H1 (cell line): ENCODE data around the gene MSH5. TPM values are rescaled to one million over a fixed set of nuclear protein-coding genes. Genes with fewer than 3 reads are reported as not detected.

Experiments
- CTCF ChIA-PET: fragments of 300-600 bp; sonication (Branson Sonifier 250); formaldehyde crosslinking; loops from one replicate; lab custom pipeline; 2021; ENCODE audit not compliant: partially characterized antibody; lab: Charles Lee
- POLR2A ChIA-PET: fragments of 300-600 bp; sonication (Branson Sonifier 250); formaldehyde crosslinking; loops from one replicate; lab custom pipeline; 2021; ENCODE audit warnings: inconsistent platforms; ENCODE audit not compliant: partially characterized antibody; lab: Charles Lee
- DNase-seq, 2 experiments: peaks; one replicate each; pipeline versions ENCODE4 v3.0.0 to v3.0.0-alpha.2; 2010 to 2022; ENCODE audit warnings: low spot score in 2 of 2, low read depth in 1 of 2, mixed read lengths in 1 of 2
- FAIRE-seq: peaks from 2 replicates; lab custom pipeline; 2011; peaks lifted over from hg19 to GRCh38; lab: Jason Lieb, UNC
- H2AFZ ChIP-seq: 2 replicates; pipeline ENCODE4 v1.8.1; 2012; ENCODE audit warnings: low read length, inconsistent platforms
- H2AK5ac ChIP-seq: 2 replicates; pipeline ENCODE4 v1.6.1; 2013; ENCODE audit warnings: low read depth, low read length
- H2BK120ac ChIP-seq: replicated peaks from 2 replicates; pipeline ENCODE3; 2013; ENCODE audit warnings: low read depth, low read length, inconsistent platforms
- H2BK12ac ChIP-seq: 2 replicates; pipeline ENCODE4 v1.6.1; 2013; ENCODE audit warnings: low read depth, low read length
- H2BK15ac ChIP-seq: 2 replicates; pipeline ENCODE4 v1.6.1; 2013; ENCODE audit warnings: low read length
- H2BK20ac ChIP-seq: 2 replicates; pipeline ENCODE4 v1.6.1; 2013; ENCODE audit warnings: low read length
- H2BK5ac ChIP-seq: 2 replicates; pipeline ENCODE4 v1.6.1; 2013; ENCODE audit warnings: low read depth, low read length
- H3K14ac ChIP-seq: 2 replicates; pipeline ENCODE4 v1.6.1; 2013; ENCODE audit warnings: inconsistent platforms; ENCODE audit not compliant: insufficient read length
- H3K18ac ChIP-seq: 2 replicates; pipeline ENCODE4 v1.6.1; 2013; ENCODE audit warnings: low read length; ENCODE audit errors: extremely low read depth
- H3K23ac ChIP-seq: 2 replicates; pipeline ENCODE4 v1.6.1; 2013; ENCODE audit warnings: inconsistent platforms; ENCODE audit not compliant: insufficient read length
- H3K23me2 ChIP-seq: 2 replicates; pipeline ENCODE4 v1.6.1; 2013; ENCODE audit warnings: low read depth, low read length
- H3K27ac ChIP-seq: 2 replicates; pipeline ENCODE4 v1.6.1; 2011; ENCODE audit warnings: low read depth, low read length, inconsistent platforms
- H3K27me3 ChIP-seq, 4 experiments: replicated peaks in 1 of 4; 1 replicate in 1 of 4; 2 replicates in 3 of 4; pipeline versions ENCODE4 v1.6.1 to v1.8.1; 2011 to 2013; ENCODE audit warnings: low read length in 3 of 4, mild to moderate bottlenecking in 3 of 4, inconsistent platforms in 2 of 4, mixed read lengths in 2 of 4, moderate library complexity in 1 of 4; ENCODE audit not compliant: control insufficient read depth in 3 of 4, insufficient read depth in 3 of 4; ENCODE audit errors: extremely low read depth in 1 of 4
- H3K36me3 ChIP-seq, 4 experiments: 2 replicates each; pipeline versions ENCODE4 v1.6.1 to v1.8.1; 2011 to 2013; ENCODE audit warnings: mild to moderate bottlenecking in 4 of 4, low read length in 3 of 4, moderate library complexity in 2 of 4, control low read depth in 1 of 4, inconsistent platforms in 1 of 4; ENCODE audit not compliant: insufficient read depth in 4 of 4, control insufficient read depth in 2 of 4
- H3K4ac ChIP-seq: replicated peaks from 2 replicates; pipeline ENCODE3; 2013; ENCODE audit warnings: low read length, low read depth, mixed read lengths, inconsistent platforms; ENCODE audit not compliant: insufficient read length
- H3K4me1 ChIP-seq, 4 experiments: replicated peaks in 1 of 4; 1 replicate in 1 of 4; 2 replicates in 3 of 4; pipeline versions ENCODE4 v1.6.1 to v1.8.1; 2011 to 2013; ENCODE audit warnings: low read length in 3 of 4, inconsistent platforms in 2 of 4, mixed read lengths in 1 of 4; ENCODE audit not compliant: insufficient read depth in 4 of 4, control insufficient read depth in 3 of 4
- H3K4me2 ChIP-seq, 2 experiments: 2 replicates each; pipeline versions ENCODE4 v1.6.1 to v1.8.1; 2011 to 2013; ENCODE audit warnings: low read depth in 2 of 2, low read length in 2 of 2, control low read depth in 1 of 2, inconsistent platforms in 1 of 2, mild to moderate bottlenecking in 1 of 2; ENCODE audit not compliant: insufficient read depth in 1 of 2
- H3K4me3 ChIP-seq, 4 experiments: fragments of 200-600, 300-600 bp in 1 of 4; sonication (generic), shearing (Covaris generic), sonication (Bioruptor Twin) in 1 of 4; 2 replicates each; pipeline versions ENCODE4 v1.5.1 to v1.8.1; 2011 to 2016; ENCODE audit warnings: low read length in 4 of 4, low read depth in 3 of 4, control low read depth in 2 of 4, inconsistent platforms in 2 of 4, mild to moderate bottlenecking in 2 of 4, mixed read lengths in 1 of 4, moderate library complexity in 1 of 4; ENCODE audit not compliant: insufficient read depth in 2 of 4; ENCODE audit errors: extremely low read depth in 1 of 4
- H3K56ac ChIP-seq: replicated peaks from 2 replicates; pipeline ENCODE3; 2013; ENCODE audit warnings: low read depth, mild to moderate bottlenecking, mixed read lengths, low read length, inconsistent platforms; ENCODE audit not compliant: insufficient read length
- H3K79me1 ChIP-seq: 2 replicates; pipeline ENCODE4 v1.6.1; 2013; ENCODE audit warnings: low read depth, low read length, control low read depth
- H3K79me2 ChIP-seq, 2 experiments: 2 replicates each; pipeline versions ENCODE4 v1.6.1 to v1.8.1; 2012 to 2013; ENCODE audit warnings: low read length in 2 of 2, mild to moderate bottlenecking in 2 of 2, inconsistent platforms in 1 of 2; ENCODE audit not compliant: insufficient read depth in 2 of 2, control insufficient read depth in 1 of 2
- H3K9ac ChIP-seq, 4 experiments: replicated peaks in 1 of 4; 1 replicate in 1 of 4; 2 replicates in 3 of 4; pipeline versions ENCODE4 v1.6.1 to v1.8.1; 2011 to 2013; ENCODE audit warnings: low read depth in 3 of 4, low read length in 3 of 4, control low read depth in 2 of 4, mild to moderate bottlenecking in 2 of 4, moderate library complexity in 2 of 4, inconsistent platforms in 1 of 4; ENCODE audit errors: extremely low read depth in 1 of 4
- H3K9me3 ChIP-seq, 2 experiments: 2 replicates each; pipeline versions ENCODE4 v1.6.1 to v1.8.1; 2012 to 2013; ENCODE audit warnings: mild to moderate bottlenecking in 2 of 2, moderate library complexity in 2 of 2, control low read depth in 1 of 2, inconsistent platforms in 1 of 2, low read depth in 1 of 2, low read length in 1 of 2, mixed read lengths in 1 of 2; ENCODE audit not compliant: insufficient read depth in 2 of 2
- H4K20me1 ChIP-seq, 2 experiments: replicated peaks in 1 of 2; 2 replicates each; pipeline versions ENCODE3 to v1.8.1; 2011 to 2013; ENCODE audit warnings: inconsistent platforms in 2 of 2, low read length in 2 of 2, mild to moderate bottlenecking in 1 of 2; ENCODE audit not compliant: insufficient read depth in 2 of 2, control insufficient read depth in 1 of 2
- H4K5ac ChIP-seq: 2 replicates; pipeline ENCODE4 v1.6.1; 2013; ENCODE audit warnings: low read length, low read depth, mixed read lengths, inconsistent platforms; ENCODE audit not compliant: insufficient read length
- H4K8ac ChIP-seq: 2 replicates; pipeline ENCODE4 v1.8.0; 2013; ENCODE audit warnings: mild to moderate bottlenecking, moderate library complexity, low read length, inconsistent platforms; ENCODE audit not compliant: insufficient read depth; ENCODE audit errors: extremely low read depth
- H4K91ac ChIP-seq: replicated peaks from 2 replicates; pipeline ENCODE3; 2013; ENCODE audit warnings: low read length, mixed read lengths, inconsistent platforms; ENCODE audit not compliant: insufficient read length
- GABPA ChIP-seq: IDR thresholded peaks from 2 replicates; pipeline ENCODE4 v1.6.1; 2011; ENCODE audit warnings: mild to moderate bottlenecking, low read length, moderate library complexity, borderline replicate concordance; ENCODE audit not compliant: insufficient read depth
- PHF8 ChIP-seq: fragments of 200-600 bp; sonication (generic); conservative IDR thresholded peaks from 2 replicates; pipeline ENCODE4 v1.7.1; 2012; ENCODE audit warnings: low read depth, mild to moderate bottlenecking, inconsistent platforms, low read length, moderate library complexity
- POU5F1 ChIP-seq: IDR thresholded peaks from 2 replicates; pipeline ENCODE4 v1.6.1; 2011; ENCODE audit warnings: low read depth, mild to moderate bottlenecking, low read length, moderate library complexity
- RAD21 ChIP-seq, 2 experiments: IDR thresholded peaks in 1 of 2; conservative IDR thresholded peaks in 1 of 2; 2 replicates each; pipeline ENCODE4 v1.6.1; 2011; ENCODE audit warnings: low read depth in 2 of 2, low read length in 2 of 2, improper control_type of control experiment in 1 of 2, inconsistent platforms in 1 of 2, mild to moderate bottlenecking in 1 of 2, moderate library complexity in 1 of 2
- WGBS, 2 experiments: shearing (Covaris generic) in 1 of 2; methylation state at CpG; one replicate each; pipeline versions ENCODE4 v1.1.6 to v1.1.7; 2013 to 2015; ENCODE audit warnings: low lambda C conversion rate in 2 of 2, mixed read lengths in 2 of 2, inconsistent platforms in 1 of 2, low coverage in 1 of 2, missing lambda C conversion rate in 1 of 2; ENCODE audit not compliant: insufficient replicate concordance in 2 of 2, insufficient coverage in 1 of 2, insufficient read length in 1 of 2; ENCODE audit errors: extremely low coverage in 1 of 2, missing lambda C conversion rate in 1 of 2; 5-methylcytosine and 5-hydroxymethylcytosine counted together
- polyA plus RNA-seq, 7 experiments: library from polyadenylated mRNA; depleted of rRNA in 3 of 7; stranded (reverse) in 5 of 7; unstranded in 2 of 7; fragments of >200 nt in 5 of 7; fragments of 200-250 nt in 2 of 7; gene quantifications; 1 replicate in 5 of 7; 2 replicates in 1 of 7; 4 replicates in 1 of 7; pipeline versions ENCODE4 v1.2.1 to v1.2.3, GENCODE V29; 2011 to 2013; ENCODE audit warnings: missing spikeins in 2 of 7, mixed read lengths in 2 of 7
- total RNA-seq: library from RNA; stranded (reverse); fragmentation: NEBNext Ultra II Directional; extraction: Animal tissue kit (Norgen Biotek cat#: 25700); gene quantifications from 2 replicates; pipeline ENCODE4 v1.2.1, GENCODE V29; 2021

The MSH5 gene
- total and polyA plus RNA-seq, 2 of the 8 experiments (the other 6 are each of a cell fraction or from before 2014, with no cell fraction given), result 25.3 to 26.5 TPM

DNA sequence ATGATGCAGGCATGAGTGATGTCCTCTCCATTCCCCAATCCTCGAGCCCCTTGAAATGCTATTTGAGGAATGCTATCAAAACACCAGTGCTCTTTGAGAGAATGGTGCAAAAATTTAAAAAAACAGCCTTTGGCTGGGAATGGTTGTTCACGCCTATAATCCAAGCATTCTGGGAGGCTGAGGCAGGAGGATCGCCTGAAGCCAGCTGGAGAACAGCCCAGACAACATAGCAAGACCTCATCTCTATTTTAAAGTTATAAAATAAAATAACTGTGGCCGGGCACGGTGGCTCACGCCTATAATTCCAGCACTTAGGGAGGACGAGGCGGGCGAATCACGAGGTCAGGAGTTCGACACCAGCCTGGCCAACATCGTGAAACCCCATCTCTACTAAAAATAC lies 60.0 kb downstream of the MSH5 start:
- POLR2A ChIA-PET, result interaction anchor here (0.7 to 7.6 kb wide), 10 partner anchors 11 to 75 kb away, joined by 3 to 81 read pairs (median 4); partner anchors contain the start of gene HSPA1A
- Histone ChIP-seq H4K8ac (no peak overlapping the region), H2AK5ac (no peak overlapping the region), H3K27me3 (no peaks in the 10 kb centered on the region), H2BK15ac (no peak overlapping the region), H3K36me3 (peaks cover 3 to 36% (median 15%) of the 10 kb centered on the region in 4 experiments; a peak in 6 of 8 replicates), H4K91ac (no peak overlapping the region), H3K4me2 (no peak overlapping the region), H2BK5ac (no peak overlapping the region), H3K79me1 (peaks cover 3% of the 10 kb centered on the region; the same call in 1 of the 2 replicates), H3K23ac (no peak overlapping the region), H2BK20ac (no peak overlapping the region), H3K27ac (no peak overlapping the region), H2BK120ac (no peak overlapping the region), H4K20me1 (peaks cover 1 to 2% of the 10 kb centered on the region in 2 experiments), H2AFZ (no peak overlapping the region), H2BK12ac (no peak overlapping the region), H4K5ac (no peak overlapping the region), H3K4ac (no peak overlapping the region), H3K23me2 (peaks cover under 1% of the 10 kb centered on the region; the same call in 1 of the 2 replicates), H3K9ac (no peak overlapping the region), H3K9me3 (no peaks in the 10 kb centered on the region), H3K18ac (no peak overlapping the region), H3K4me1 (no peaks in the 10 kb centered on the region; a peak in 1 of 7 replicates), H3K4me3 (no peak overlapping the region), H3K79me2 (peaks cover 0 to 7% of the 10 kb centered on the region in 2 experiments; a peak in 2 of 4 replicates), H3K56ac (no peak overlapping the region), H3K14ac (no peak overlapping the region)
- DNase-seq (no peak), FAIRE-seq (no peak)
- 96% methylated on average over 12 of the region's 12 CpGs; no CpG with 5 or more reads in 1 of the 2 experiments for WGBS, 2 experiments
- TF ChIP-seq RAD21 (IDR thresholded peaks at IDR 0.05 in 1 of 2, conservative IDR thresholded peaks at IDR 0.05 in 1 of 2; ENCODE audit: low read depth in 2 of 2, low read length in 2 of 2) (no peak), GABPA (no peak), POU5F1 (no peak), PHF8 (no peak)
- CTCF ChIA-PET, result interaction anchor here (0.8 to 5.9 kb wide), 4 partner anchors 8 to 76 kb away, joined by 3 to 28 read pairs (median 7); partner anchors contain the start of genes HSPA1A, HSPA1L and MPIG6B
